ENCODE data around the gene APLNR. TPM values are rescaled to one million over a fixed set of nuclear protein-coding genes. Genes with fewer than 3 reads are reported as not detected.

Gene APLNR
- polyA plus RNA-seq, 3 donors, result not detected

DNA sequence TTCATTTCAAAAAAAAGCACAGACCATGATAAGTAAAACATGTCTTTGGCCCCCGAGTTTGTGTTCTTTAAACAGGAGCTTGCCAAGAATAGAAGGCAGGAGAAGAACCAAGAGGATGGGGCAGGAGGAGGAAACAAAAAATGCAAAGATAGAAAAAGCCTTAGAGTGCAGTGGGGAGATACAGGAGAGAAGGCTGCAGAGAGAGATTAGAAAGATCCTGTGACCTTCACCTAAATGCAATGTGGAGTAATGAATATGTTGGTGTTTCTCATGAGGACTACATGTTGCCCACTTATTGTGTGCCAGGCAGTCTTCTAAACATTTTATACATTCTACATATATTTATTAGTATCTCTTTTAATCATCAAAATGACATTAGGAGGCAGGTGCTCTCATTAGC lies 2.3 kb upstream of the APLNR start:
- H3K9ac ChIP-seq (ENCODE audit: insufficient read depth, low read length, poor library complexity, severe bottlenecking), result no peak overlapping the region
- Mint-ChIP-seq H3K27me3 (ENCODE audit: low read depth in 3 of 3) (peaks cover 46 to 65% (median 52%) of the 10 kb centered on the region in 3 donors), H3K36me3 (no peaks in the 10 kb centered on the region), H3K4me3 (peak overlapping the region in 1 of 2 donors; percentile 20), H3K4me1 (peaks cover 4% of the 10 kb centered on the region), H3K27ac (no peak overlapping the region), H3K9me3 (peaks cover 0 to 4% (median 0%) of the 10 kb centered on the region in 7 donors)
- WGBS (ENCODE audit: insufficient coverage), result 100% methylated on average over 1 of the region's 1 CpG
- H3K9me3 ChIP-seq (replicated peaks in 1 of 2; ENCODE audit: control insufficient read depth in 1 of 2, insufficient read depth in 1 of 2, low read length in 2 of 2), result no peaks in the 10 kb centered on the region
- no peaks in the 10 kb centered on the region for H4K20me1 ChIP-seq (ENCODE audit: insufficient read depth, low read length)
- no peaks in the 10 kb centered on the region for H3K4me1 ChIP-seq (ENCODE audit: control insufficient read depth in 1 of 2, insufficient read depth in 2 of 2, low read length in 2 of 2)
- H3K27ac ChIP-seq (ENCODE audit: low read depth in 1 of 2, low read length in 2 of 2), result no peak overlapping the region
- DNase-seq, result no peak
- H2AFZ ChIP-seq (ENCODE audit: insufficient read depth, low read depth, low read length, poor library complexity, severe bottlenecking), result no peak overlapping the region
- H3K79me2 ChIP-seq (ENCODE audit: insufficient read depth, low read length), result no peaks in the 10 kb centered on the region
- no peak overlapping the region for H3K4me3 ChIP-seq (replicated peaks in 1 of 3; ENCODE audit: low read depth in 2 of 3, low read length in 3 of 3)
- H3K27me3 ChIP-seq (ENCODE audit: control insufficient read depth in 2 of 2, insufficient read depth in 2 of 2, low read length in 2 of 2), result peaks cover 6 to 53% of the 10 kb centered on the region in 2 donors
- intact Hi-C loops (cut with micrococcal nuclease), result no loop called here
- TF ChIP-seq, protein P1, sequence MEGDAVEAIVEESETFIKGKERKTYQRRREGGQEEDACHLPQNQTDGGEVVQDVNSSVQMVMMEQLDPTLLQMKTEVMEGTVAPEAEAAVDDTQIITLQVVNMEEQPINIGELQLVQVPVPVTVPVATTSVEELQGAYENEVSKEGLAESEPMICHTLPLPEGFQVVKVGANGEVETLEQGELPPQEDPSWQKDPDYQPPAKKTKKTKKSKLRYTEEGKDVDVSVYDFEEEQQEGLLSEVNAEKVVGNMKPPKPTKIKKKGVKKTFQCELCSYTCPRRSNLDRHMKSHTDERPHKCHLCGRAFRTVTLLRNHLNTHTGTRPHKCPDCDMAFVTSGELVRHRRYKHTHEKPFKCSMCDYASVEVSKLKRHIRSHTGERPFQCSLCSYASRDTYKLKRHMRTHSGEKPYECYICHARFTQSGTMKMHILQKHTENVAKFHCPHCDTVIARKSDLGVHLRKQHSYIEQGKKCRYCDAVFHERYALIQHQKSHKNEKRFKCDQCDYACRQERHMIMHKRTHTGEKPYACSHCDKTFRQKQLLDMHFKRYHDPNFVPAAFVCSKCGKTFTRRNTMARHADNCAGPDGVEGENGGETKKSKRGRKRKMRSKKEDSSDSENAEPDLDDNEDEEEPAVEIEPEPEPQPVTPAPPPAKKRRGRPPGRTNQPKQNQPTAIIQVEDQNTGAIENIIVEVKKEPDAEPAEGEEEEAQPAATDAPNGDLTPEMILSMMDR (IDR thresholded peaks at IDR 0.05), result no peak
- H3K4me2 ChIP-seq (replicated peaks; ENCODE audit: extremely low read depth, low read length, poor library complexity, severe bottlenecking), result no peak overlapping the region
- H3K36me3 ChIP-seq (replicated peaks in 1 of 2; ENCODE audit: control insufficient read depth in 1 of 2, insufficient read depth in 2 of 2, low read length in 2 of 2), result no peaks in the 10 kb centered on the region

DNA sequence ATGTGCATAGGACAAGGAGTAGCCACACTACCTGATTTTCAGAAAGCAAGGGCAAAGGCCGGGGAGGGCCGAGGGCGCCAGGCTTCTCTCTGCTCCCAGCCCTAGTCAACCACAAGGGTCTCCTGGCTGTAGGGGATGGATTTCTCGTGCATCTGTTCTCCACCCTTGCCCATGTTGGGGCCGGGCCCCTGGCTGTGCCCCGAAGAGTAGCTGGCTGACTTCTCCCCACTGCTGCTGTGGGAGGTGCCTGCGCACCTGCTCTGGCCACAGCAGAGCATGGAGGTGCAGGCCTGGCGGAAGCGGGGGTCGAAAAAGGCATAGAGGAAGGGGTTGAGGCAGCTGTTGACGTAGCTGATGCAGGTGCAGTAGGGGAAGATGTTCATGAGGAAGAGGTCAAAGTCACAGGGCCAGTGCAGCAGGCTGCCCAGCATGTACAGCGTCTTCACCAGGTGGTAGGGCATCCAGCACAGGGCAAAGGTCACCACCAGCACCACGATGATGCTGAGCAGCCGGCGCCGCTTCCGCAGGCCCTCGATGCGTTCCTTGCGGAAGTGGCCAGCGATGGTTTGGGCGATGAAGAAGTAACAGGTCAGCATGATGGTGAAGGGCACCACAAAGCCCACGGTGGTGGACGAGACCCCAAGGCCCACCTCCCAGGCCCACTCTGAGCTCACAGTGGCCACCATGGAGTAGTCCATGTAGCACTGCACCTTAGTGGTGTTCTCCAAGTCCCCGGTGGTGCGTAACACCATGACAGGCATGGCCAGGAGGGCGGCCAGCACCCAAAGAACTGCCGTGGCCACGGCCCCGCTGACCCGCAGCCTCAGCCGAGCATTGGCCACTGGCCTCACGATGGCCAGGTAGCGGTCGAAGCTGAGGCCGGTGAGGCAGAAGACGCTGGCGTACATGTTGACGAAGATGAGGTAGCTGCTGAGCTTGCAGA lies 1.0 kb downstream of the APLNR start:
- H2AFZ ChIP-seq (ENCODE audit: insufficient read depth, low read depth, low read length, poor library complexity, severe bottlenecking), result no peak overlapping the region

More for the DNA sequence above, 1.0 kb downstream of the APLNR start:
- Histone ChIP-seq H3K4me1 (ENCODE audit: control insufficient read depth in 1 of 2, insufficient read depth in 2 of 2, low read length in 2 of 2) (no peaks in the 10 kb centered on the region), H3K4me3 (replicated peaks in 1 of 3; ENCODE audit: low read depth in 2 of 3, low read length in 3 of 3) (no peak overlapping the region), H3K79me2 (ENCODE audit: insufficient read depth, low read length) (no peaks in the 10 kb centered on the region), H3K27ac (ENCODE audit: low read depth in 1 of 2, low read length in 2 of 2) (no peak overlapping the region), H4K20me1 (ENCODE audit: insufficient read depth, low read length) (no peaks in the 10 kb centered on the region), H3K4me2 (replicated peaks; ENCODE audit: extremely low read depth, low read length, poor library complexity, severe bottlenecking) (no peak overlapping the region), H3K9ac (ENCODE audit: insufficient read depth, low read length, poor library complexity, severe bottlenecking) (no peak overlapping the region), H3K36me3 (replicated peaks in 1 of 2; ENCODE audit: control insufficient read depth in 1 of 2, insufficient read depth in 2 of 2, low read length in 2 of 2) (no peaks in the 10 kb centered on the region), H3K27me3 (ENCODE audit: control insufficient read depth in 2 of 2, insufficient read depth in 2 of 2, low read length in 2 of 2) (peaks cover 29 to 81% of the 10 kb centered on the region in 2 donors), H3K9me3 (replicated peaks in 1 of 2; ENCODE audit: control insufficient read depth in 1 of 2, insufficient read depth in 1 of 2, low read length in 2 of 2) (no peaks in the 10 kb centered on the region)
- TF ChIP-seq, protein P1 (IDR thresholded peaks at IDR 0.05), result no peak
- Mint-ChIP-seq H3K4me1 (peaks cover 4% of the 10 kb centered on the region), H3K27ac (peak overlapping the region in 1 of 7 donors; percentile 19), H3K9me3 (peaks cover 0 to 5% (median 0%) of the 10 kb centered on the region in 7 donors), H3K36me3 (no peaks in the 10 kb centered on the region), H3K4me3 (peak overlapping the region in 1 of 2 donors; percentile 39), H3K27me3 (ENCODE audit: low read depth in 3 of 3) (peaks cover 64 to 86% (median 67%) of the 10 kb centered on the region in 3 donors)
- no peak for DNase-seq
- WGBS (ENCODE audit: insufficient coverage), result 80% methylated on average over 38 of the region's 39 CpGs
- intact Hi-C loops (cut with micrococcal nuclease), result no loop called here
